HepG2 (cell line): ENCODE data around the gene TMEM134. TPM values are rescaled to one million over a fixed set of nuclear protein-coding genes. Genes with fewer than 3 reads are reported as not detected.

Experiments used
- ARHGAP35 ChIP-seq: sonication (generic); formaldehyde crosslinking; IDR thresholded peaks from 2 replicates; pipeline ENCODE4 v1.9.0; 2022; ENCODE audit warnings: mild to moderate bottlenecking, inconsistent platforms, moderate library complexity, missing genetic modification reagents, borderline replicate concordance
- ARNT2 ChIP-seq: sonication (generic); formaldehyde crosslinking; IDR thresholded peaks from 2 replicates; pipeline ENCODE4 v1.8.0; 2022; ENCODE audit warnings: mild to moderate bottlenecking, low read depth, missing genetic modification reagents, moderate library complexity
- ATF3 ChIP-seq: sonication (generic); formaldehyde crosslinking; IDR thresholded peaks from 2 replicates; pipeline ENCODE4 v1.4.0; 2020; ENCODE audit warnings: missing genetic modification reagents
- CC2D1A ChIP-seq: sonication (generic); formaldehyde crosslinking; IDR thresholded peaks from 2 replicates; pipeline ENCODE4 v1.8.1; 2023; ENCODE audit warnings: mild to moderate bottlenecking, missing genetic modification reagents
- HIC2 ChIP-seq: sonication (generic); formaldehyde crosslinking; IDR thresholded peaks from 2 replicates; pipeline ENCODE4 v1.9.0; 2022; ENCODE audit warnings: low read depth, missing genetic modification reagents
- MEIS1 ChIP-seq: sonication (generic); formaldehyde crosslinking; IDR thresholded peaks from 2 replicates; pipeline ENCODE4 v1.9.0; 2021; ENCODE audit warnings: mild to moderate bottlenecking, missing genetic modification reagents, moderate library complexity, borderline replicate concordance
- MXD4 ChIP-seq: IDR thresholded peaks from 2 replicates; pipeline ENCODE4 v1.6.1; 2016; ENCODE audit warnings: mild to moderate bottlenecking, missing biosample characterization, missing genetic modification reagents
- MXI1 ChIP-seq: IDR thresholded peaks from 3 replicates; pipeline ENCODE4 v1.6.1; 2012; ENCODE audit warnings: low read depth, low read length, inconsistent platforms, borderline replicate concordance
- PHF20 ChIP-seq: sonication (generic); formaldehyde crosslinking; IDR thresholded peaks from 2 replicates; pipeline ENCODE4 v1.5.0; 2020; ENCODE audit warnings: mild to moderate bottlenecking, missing genetic modification reagents
- RELA ChIP-seq: sonication (generic); formaldehyde crosslinking; IDR thresholded peaks from 2 replicates; pipeline ENCODE4 v1.4.0; 2020; ENCODE audit warnings: missing genetic modification reagents
- SALL2 ChIP-seq: sonication (generic); formaldehyde crosslinking; IDR thresholded peaks from 2 replicates; pipeline ENCODE4 v1.8.1; 2023; ENCODE audit warnings: mild to moderate bottlenecking, missing genetic modification reagents, inconsistent platforms
- SMAD1 ChIP-seq: sonication (generic); formaldehyde crosslinking; IDR thresholded peaks from 2 replicates; pipeline ENCODE4 v1.4.0; 2020; ENCODE audit warnings: missing genetic modification reagents, low read depth, mild to moderate bottlenecking, borderline replicate concordance
- ZNF281 ChIP-seq: sonication (generic); formaldehyde crosslinking; IDR thresholded peaks from 2 replicates; pipeline ENCODE4 v1.4.0; 2020; ENCODE audit warnings: missing genetic modification reagents, borderline replicate concordance
- ZNF687 ChIP-seq: sonication (generic); formaldehyde crosslinking; IDR thresholded peaks from 2 replicates; pipeline ENCODE4 v1.5.1; 2020; ENCODE audit warnings: mild to moderate bottlenecking, missing genetic modification reagents, moderate library complexity
- ZNF878 ChIP-seq: sonication (generic); formaldehyde crosslinking; IDR thresholded peaks from 2 replicates; pipeline ENCODE4 v1.8.1; 2023; ENCODE audit warnings: mild to moderate bottlenecking, missing genetic modification reagents, moderate library complexity
- polyA plus RNA-seq, 8 experiments: library from polyadenylated mRNA; depleted of rRNA in 3 of 8; stranded (reverse) in 7 of 8; unstranded in 1 of 8; fragments of >200 nt; fragmentation: Illumina TruSeq in 4 of 8; extraction: Trizol in 4 of 8; gene quantifications; 2 replicates each; pipeline versions ENCODE4 v1.2.1 to v1.2.3, GENCODE V29; 2011 to 2016; ENCODE audit warnings: low read depth in 4 of 8, missing spikeins in 1 of 8, mixed read lengths in 1 of 8; ENCODE audit not compliant: insufficient read depth in 1 of 8
- total RNA-seq, 5 experiments: library from RNA; depleted of rRNA; stranded (reverse); fragments of >200 nt; fragmentation: Illumina TruSeq; extraction: Trizol; gene quantifications; 2 replicates each; pipeline ENCODE4 v1.2.3, GENCODE V29; 2016; ENCODE audit warnings: low read depth in 1 of 5
- TF ChIP-seq, protein P1 (sequence below): IDR thresholded peaks from 2 replicates; pipeline ENCODE4 v1.6.1; 2016; ENCODE audit warnings: missing compliant biosample characterization, missing genetic modification reagents, borderline replicate concordance
- TF ChIP-seq, protein P2 (sequence below): sonication (generic); formaldehyde crosslinking; IDR thresholded peaks from 2 replicates; pipeline ENCODE4 v1.4.0; 2020; ENCODE audit warnings: mild to moderate bottlenecking, missing genetic modification reagents

The TMEM134 gene
- total and polyA plus RNA-seq, 2 of the 13 experiments (the other 11 are each of a cell fraction or from before 2014, with no cell fraction given) = 6.9 to 26.9 TPM

GRCh38 chr11:67463680-67464410, 5.2 kb downstream of the TMEM134 start (continued):
- TF ChIP-seq ZNF281 (CRISPR knock-in tag) = peak; percentile 94
- TF ChIP-seq ZNF878 (CRISPR knock-in tag) = no peak
- 0 out of 2 replicates have a peak, but pooled peaks have one; percentile 22 for TF ChIP-seq ARHGAP35 (CRISPR knock-in tag)
- TF ChIP-seq RELA (CRISPR knock-in tag) = 0 out of 2 replicates have a peak, but pooled peaks have one; percentile 47
- TF ChIP-seq ARNT2 (CRISPR knock-in tag) = peak; percentile 56; the same call in 1 of the 2 replicates
- peak; percentile 34; the same call in 1 of the 2 replicates for TF ChIP-seq MXD4
- TF ChIP-seq CC2D1A (CRISPR knock-in tag) = 0 out of 2 replicates have a peak, but pooled peaks have one; percentile 40
- 0 out of 2 replicates have a peak, but pooled peaks have one; percentile 28 for TF ChIP-seq SALL2 (CRISPR knock-in tag)
- TF ChIP-seq ATF3 = peak; percentile 92
- 0 out of 2 replicates have a peak, but pooled peaks have one; percentile 28 for TF ChIP-seq SMAD1 (CRISPR knock-in tag)
- TF ChIP-seq, protein P1, sequence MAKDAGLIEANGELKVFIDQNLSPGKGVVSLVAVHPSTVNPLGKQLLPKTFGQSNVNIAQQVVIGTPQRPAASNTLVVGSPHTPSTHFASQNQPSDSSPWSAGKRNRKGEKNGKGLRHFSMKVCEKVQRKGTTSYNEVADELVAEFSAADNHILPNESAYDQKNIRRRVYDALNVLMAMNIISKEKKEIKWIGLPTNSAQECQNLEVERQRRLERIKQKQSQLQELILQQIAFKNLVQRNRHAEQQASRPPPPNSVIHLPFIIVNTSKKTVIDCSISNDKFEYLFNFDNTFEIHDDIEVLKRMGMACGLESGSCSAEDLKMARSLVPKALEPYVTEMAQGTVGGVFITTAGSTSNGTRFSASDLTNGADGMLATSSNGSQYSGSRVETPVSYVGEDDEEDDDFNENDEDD (CRISPR knock-in tag) = 0 out of 2 replicates have a peak, but pooled peaks have one; percentile 20
- TF ChIP-seq, protein P2, sequence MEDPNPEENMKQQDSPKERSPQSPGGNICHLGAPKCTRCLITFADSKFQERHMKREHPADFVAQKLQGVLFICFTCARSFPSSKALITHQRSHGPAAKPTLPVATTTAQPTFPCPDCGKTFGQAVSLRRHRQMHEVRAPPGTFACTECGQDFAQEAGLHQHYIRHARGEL (CRISPR knock-in tag) = no peak
- TF ChIP-seq PHF20 (CRISPR knock-in tag) = peak; percentile 49
- peak; percentile 21; the same call in 1 of the 3 replicates for TF ChIP-seq MXI1
- peak; percentile 84; the same call in 1 of the 2 replicates for TF ChIP-seq ZNF687 (CRISPR knock-in tag)
- peak; percentile 96 for TF ChIP-seq HIC2 (CRISPR knock-in tag)
- TF ChIP-seq MEIS1 (CRISPR knock-in tag) = no peak
